ENCODE measurements around the gene LMO1. TPM values are rescaled to one million over a fixed set of nuclear protein-coding genes. Genes with fewer than 3 reads are reported as not detected.

The LMO1 gene
- total RNA-seq, 3 donors from 2014 or later, result not detected

- H3K9me3 Mint-ChIP-seq, result no peaks in the 10 kb centered on the region
- H3K4me1 Mint-ChIP-seq (ENCODE audit: low read depth), result no peaks in the 10 kb centered on the region
- DNase-seq, result no peak
- H3K4me3 Mint-ChIP-seq, result no peak overlapping the region
- H3K27me3 Mint-ChIP-seq (ENCODE audit: low read depth), result peaks cover 3% of the 10 kb centered on the region
- no peak for ATAC-seq
- no peaks in the 10 kb centered on the region for H3K36me3 Mint-ChIP-seq (ENCODE audit: insufficient read depth)
Measured at GRCh38 chr11:8250981-8251615, 12.6 kb downstream of the LMO1 start.

- no peak for DNase-seq
- H3K4me3 Mint-ChIP-seq, result no peak overlapping the region
- no peaks in the 10 kb centered on the region for H3K4me1 Mint-ChIP-seq (ENCODE audit: low read depth)
- no peaks in the 10 kb centered on the region for H3K36me3 Mint-ChIP-seq (ENCODE audit: insufficient read depth)
- peaks cover 3% of the 10 kb centered on the region for H3K27me3 Mint-ChIP-seq (ENCODE audit: low read depth)
- no peaks in the 10 kb centered on the region for H3K9me3 Mint-ChIP-seq
- ATAC-seq, result no peak
Measured at GRCh38 chr11:8250434-8250833, 13.2 kb downstream of the LMO1 start.

GRCh38 chr11:8249482-8249881 lies 14.2 kb downstream of the LMO1 start:
- no peaks in the 10 kb centered on the region for H3K9me3 Mint-ChIP-seq
- H3K36me3 Mint-ChIP-seq (ENCODE audit: insufficient read depth), result no peaks in the 10 kb centered on the region
- H3K27me3 Mint-ChIP-seq (ENCODE audit: low read depth), result peaks cover 3% of the 10 kb centered on the region
- ATAC-seq (no peak), DNase-seq (no peak)
- H3K4me1 Mint-ChIP-seq (ENCODE audit: low read depth), result no peaks in the 10 kb centered on the region
- no peak overlapping the region for H3K4me3 Mint-ChIP-seq

- DNase-seq (no peak), ATAC-seq (no peak)
Measured at GRCh38 chr11:8248786-8249185, 14.9 kb downstream of the LMO1 start.

GRCh38 chr11:8247312-8247711 lies 16.4 kb downstream of the LMO1 start:
- Mint-ChIP-seq H3K27me3 (ENCODE audit: low read depth) (peaks cover 3% of the 10 kb centered on the region), H3K36me3 (ENCODE audit: insufficient read depth) (no peaks in the 10 kb centered on the region), H3K4me3 (no peak overlapping the region), H3K9me3 (no peaks in the 10 kb centered on the region), H3K4me1 (ENCODE audit: low read depth) (no peaks in the 10 kb centered on the region)
- no peak for DNase-seq
- ATAC-seq, result no peak

More at GRCh38 chr11:8248786-8249185, 14.9 kb downstream of the LMO1 start:
- Mint-ChIP-seq H3K36me3 (ENCODE audit: insufficient read depth) (no peaks in the 10 kb centered on the region), H3K4me1 (ENCODE audit: low read depth) (no peaks in the 10 kb centered on the region), H3K9me3 (no peaks in the 10 kb centered on the region), H3K27me3 (ENCODE audit: low read depth) (peaks cover 3% of the 10 kb centered on the region), H3K4me3 (no peak overlapping the region)

- Mint-ChIP-seq H3K36me3 (ENCODE audit: insufficient read depth) (no peaks in the 10 kb centered on the region), H3K9me3 (no peaks in the 10 kb centered on the region), H3K27me3 (ENCODE audit: low read depth) (peaks cover 3% of the 10 kb centered on the region), H3K4me3 (no peak overlapping the region), H3K4me1 (ENCODE audit: low read depth) (no peaks in the 10 kb centered on the region)
- ATAC-seq (no peak), DNase-seq (no peak)
Measured at GRCh38 chr11:8243458-8243857, 20.2 kb downstream of the LMO1 start.

- DNase-seq (no peak), ATAC-seq (no peak)
- H3K4me1 Mint-ChIP-seq (ENCODE audit: low read depth), result no peaks in the 10 kb centered on the region
- H3K9me3 Mint-ChIP-seq, result no peaks in the 10 kb centered on the region
- no peak overlapping the region for H3K4me3 Mint-ChIP-seq
- peaks cover 3% of the 10 kb centered on the region for H3K27me3 Mint-ChIP-seq (ENCODE audit: low read depth)
- no peaks in the 10 kb centered on the region for H3K36me3 Mint-ChIP-seq (ENCODE audit: insufficient read depth)
Measured at GRCh38 chr11:8242499-8243280, 21.0 kb downstream of the LMO1 start.

- ATAC-seq, result no peak
- Mint-ChIP-seq H3K4me1 (ENCODE audit: low read depth) (no peaks in the 10 kb centered on the region), H3K9me3 (no peaks in the 10 kb centered on the region), H3K36me3 (ENCODE audit: insufficient read depth) (no peaks in the 10 kb centered on the region), H3K27me3 (ENCODE audit: low read depth) (peaks cover 3% of the 10 kb centered on the region), H3K4me3 (no peak overlapping the region)
- no peak for DNase-seq
Measured at GRCh38 chr11:8242118-8242475, 21.6 kb downstream of the LMO1 start.

- DNase-seq (no peak), ATAC-seq (no peak)
- H3K36me3 Mint-ChIP-seq (ENCODE audit: insufficient read depth), result no peaks in the 10 kb centered on the region
- no peaks in the 10 kb centered on the region for H3K9me3 Mint-ChIP-seq
- H3K27me3 Mint-ChIP-seq (ENCODE audit: low read depth), result no peaks in the 10 kb centered on the region
- no peak overlapping the region for H3K4me3 Mint-ChIP-seq
- H3K4me1 Mint-ChIP-seq (ENCODE audit: low read depth), result no peaks in the 10 kb centered on the region
Measured at GRCh38 chr11:8241373-8242117, 22.1 kb downstream of the LMO1 start.

GRCh38 chr11:8239536-8240228 lies 24.0 kb downstream of the LMO1 start:
- no peak for ATAC-seq
- Mint-ChIP-seq H3K4me3 (no peak overlapping the region), H3K9me3 (no peaks in the 10 kb centered on the region), H3K27me3 (ENCODE audit: low read depth) (no peaks in the 10 kb centered on the region), H3K36me3 (ENCODE audit: insufficient read depth) (no peaks in the 10 kb centered on the region), H3K4me1 (ENCODE audit: low read depth) (peaks cover 3% of the 10 kb centered on the region)
- DNase-seq, result no peak

- Mint-ChIP-seq H3K4me1 (ENCODE audit: low read depth) (peaks cover 3% of the 10 kb centered on the region), H3K36me3 (ENCODE audit: insufficient read depth) (no peaks in the 10 kb centered on the region), H3K4me3 (no peak overlapping the region), H3K9me3 (no peaks in the 10 kb centered on the region), H3K27me3 (ENCODE audit: low read depth) (no peaks in the 10 kb centered on the region)
- ATAC-seq (no peak), DNase-seq (no peak)
Measured at GRCh38 chr11:8239040-8239439, 24.6 kb downstream of the LMO1 start.

- H3K4me1 Mint-ChIP-seq (ENCODE audit: low read depth), result peaks cover 3% of the 10 kb centered on the region
- no peak overlapping the region for H3K4me3 Mint-ChIP-seq
- H3K9me3 Mint-ChIP-seq, result no peaks in the 10 kb centered on the region
- DNase-seq (no peak), ATAC-seq (no peak)
- no peaks in the 10 kb centered on the region for H3K36me3 Mint-ChIP-seq (ENCODE audit: insufficient read depth)
- H3K27me3 Mint-ChIP-seq (ENCODE audit: low read depth), result no peaks in the 10 kb centered on the region
Measured at GRCh38 chr11:8237453-8237852, 26.2 kb downstream of the LMO1 start.

- H3K9me3 Mint-ChIP-seq, result no peaks in the 10 kb centered on the region
- H3K4me1 Mint-ChIP-seq (ENCODE audit: low read depth), result peaks cover 3% of the 10 kb centered on the region
- H3K27me3 Mint-ChIP-seq (ENCODE audit: low read depth), result peaks cover 2% of the 10 kb centered on the region
- no peaks in the 10 kb centered on the region for H3K36me3 Mint-ChIP-seq (ENCODE audit: insufficient read depth)
- ATAC-seq, result no peak
- no peak for DNase-seq
- H3K4me3 Mint-ChIP-seq, result no peak overlapping the region
Measured at GRCh38 chr11:8235925-8236324, 27.8 kb downstream of the LMO1 start.

- H3K27me3 Mint-ChIP-seq (ENCODE audit: low read depth), result peaks cover 2% of the 10 kb centered on the region
- peaks cover 3% of the 10 kb centered on the region for H3K4me1 Mint-ChIP-seq (ENCODE audit: low read depth)
- DNase-seq (no peak), ATAC-seq (no peak)
- H3K9me3 Mint-ChIP-seq, result no peaks in the 10 kb centered on the region
- no peaks in the 10 kb centered on the region for H3K36me3 Mint-ChIP-seq (ENCODE audit: insufficient read depth)
- H3K4me3 Mint-ChIP-seq, result no peak overlapping the region
Measured at GRCh38 chr11:8234910-8235309, 28.8 kb downstream of the LMO1 start.

Data from activated T-cell treated with anti-CD3 and anti-CD28 coated beads, Interleukin-2, amount 50 U/mL, for 4 hours (primary cell).